ENCODE measurements around the gene DSE.

DSE gene

DNA sequence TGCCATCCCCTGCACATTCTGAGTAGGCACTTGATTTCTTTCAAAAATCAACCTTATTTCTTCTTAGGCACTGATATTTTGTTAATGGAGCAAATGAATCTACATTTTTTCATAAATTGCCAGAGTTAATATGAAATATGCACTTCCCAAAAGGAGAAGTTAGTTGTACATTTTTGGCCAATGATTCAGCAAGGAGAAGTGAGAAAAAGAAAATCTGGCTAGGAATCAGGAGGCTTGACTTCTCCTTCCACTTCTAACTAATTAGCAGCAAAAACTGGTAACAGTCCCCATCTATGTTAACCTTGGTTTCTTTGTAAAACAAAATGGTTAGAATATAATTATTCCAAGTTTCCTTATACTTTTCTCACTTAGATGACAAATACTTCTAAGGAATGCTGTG, 7.0 kb upstream of the DSE start:
- no peak for DNase-seq

DNA sequence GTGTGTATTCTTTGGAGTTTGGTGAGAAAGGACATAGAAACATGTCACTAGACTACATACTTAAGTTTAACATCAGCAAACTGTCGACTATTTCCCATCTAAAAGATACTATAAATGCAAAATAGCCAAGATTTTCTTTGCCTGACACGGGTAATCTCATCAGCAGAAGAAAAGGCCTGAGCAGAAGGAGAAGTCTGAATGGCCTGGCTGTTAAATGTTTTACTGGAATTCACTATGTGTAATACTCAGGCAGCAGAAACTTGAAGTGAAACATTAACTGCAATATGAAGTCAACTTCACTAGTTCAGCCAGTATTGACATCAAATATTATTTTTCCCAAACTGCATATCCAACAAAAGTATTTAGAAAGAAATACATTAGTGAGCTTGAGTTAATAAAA, 6.4 kb upstream of the DSE start:
- DNase-seq = no peak

DNA sequence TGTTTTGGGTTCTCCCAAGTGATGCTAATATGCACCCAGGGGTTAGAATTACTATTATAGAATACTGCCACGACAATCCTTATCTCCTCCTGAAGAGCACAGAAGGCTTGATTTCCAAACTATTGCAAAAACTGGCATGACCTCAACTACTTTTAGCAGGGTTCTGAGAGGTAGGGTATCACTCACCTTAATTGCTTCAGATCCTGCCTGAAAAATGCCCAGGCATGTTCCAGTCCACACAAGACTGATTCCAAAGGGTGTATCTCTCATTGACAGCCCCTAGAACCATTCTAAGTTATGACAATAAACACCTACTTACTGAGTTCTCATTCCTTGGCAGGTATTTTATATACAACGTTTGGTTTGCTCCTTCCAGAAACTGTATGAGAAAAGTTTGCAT, 5.0 kb upstream of the DSE start:
- no peak for DNase-seq

DNA sequence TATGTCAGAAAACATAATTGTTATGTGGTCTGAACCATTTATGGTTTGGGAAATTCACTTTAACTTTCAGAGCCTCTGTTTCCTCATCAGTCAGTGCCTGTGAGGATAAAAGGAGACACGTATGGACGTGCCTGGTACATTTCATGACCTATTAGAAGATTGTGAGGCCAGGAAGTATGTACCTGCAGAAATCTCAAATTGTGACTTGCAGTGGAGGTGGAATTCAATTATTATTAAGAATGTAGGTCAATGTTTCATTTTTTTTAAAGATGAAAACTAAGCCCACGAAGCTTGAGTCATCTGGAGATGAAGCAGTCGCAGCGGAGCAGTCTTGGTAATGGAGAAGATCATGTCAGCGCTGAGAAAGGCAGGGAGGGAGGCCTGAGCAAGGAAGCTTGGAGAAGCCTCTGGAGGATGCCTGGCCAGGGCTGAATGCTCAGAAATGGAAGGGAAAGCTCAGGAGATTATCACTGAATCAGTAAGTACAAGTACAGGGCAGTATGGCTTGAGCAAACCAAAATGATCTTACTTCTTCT, 3.9 kb upstream of the DSE start:
- DNase-seq = no peak

DNA sequence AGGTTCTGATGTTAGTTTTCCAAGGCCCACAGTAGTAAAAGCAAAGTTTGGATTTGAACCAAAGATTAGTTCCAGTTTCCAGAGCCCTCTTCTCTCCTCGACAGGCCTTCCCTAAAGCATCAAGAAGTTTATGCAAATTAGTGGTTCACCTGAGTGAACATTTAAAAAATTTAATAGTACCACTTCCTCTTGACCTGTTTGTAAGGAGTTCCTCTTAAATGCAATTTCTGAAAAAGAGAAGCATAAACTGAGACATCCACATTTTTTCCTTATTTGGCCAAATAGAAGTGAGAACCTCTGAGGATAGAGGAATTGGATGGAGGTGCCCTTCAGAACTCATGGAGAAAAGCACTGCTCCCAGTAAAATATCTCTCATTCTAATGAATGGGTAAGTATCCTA, 1.2 kb upstream of the DSE start:
- no peak for DNase-seq

DNA sequence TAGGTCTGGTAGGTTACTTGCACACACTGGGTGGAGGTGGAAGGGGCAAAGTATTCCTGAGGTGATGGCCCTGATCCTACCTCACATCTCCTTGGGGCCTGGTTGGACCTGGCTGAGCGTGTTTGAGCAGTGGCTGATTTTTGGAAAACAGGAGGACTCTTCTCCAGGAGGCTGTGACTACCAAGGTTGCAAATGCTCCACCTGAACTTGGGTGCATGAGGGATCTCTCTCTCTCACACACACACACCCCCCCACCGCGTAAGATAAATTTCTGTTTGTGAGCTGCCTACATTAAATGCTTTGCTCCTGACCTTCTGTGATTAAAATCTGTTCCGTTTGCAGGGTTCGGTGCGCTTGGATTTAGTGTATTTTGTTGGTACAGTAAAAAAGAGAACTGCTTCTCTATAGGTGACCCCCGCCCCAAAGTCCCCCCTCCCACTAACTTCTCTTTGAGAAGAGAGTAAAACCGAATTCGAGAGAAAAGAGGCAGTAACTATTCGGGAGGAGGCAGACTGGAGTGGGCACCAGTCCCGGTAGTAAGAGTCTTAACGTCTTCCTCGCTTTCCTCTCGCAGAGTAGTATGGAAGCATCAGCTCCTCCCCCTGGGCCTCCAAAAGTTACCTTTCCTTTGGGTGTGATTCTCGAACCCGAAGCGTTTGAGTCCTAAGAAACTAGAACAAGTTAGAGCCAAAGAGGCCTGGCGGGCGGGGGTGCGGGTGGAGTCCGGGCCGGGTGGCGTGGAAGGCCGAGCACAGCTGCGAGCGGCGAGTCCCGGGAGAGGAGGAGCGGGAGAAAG, 585 bp upstream of the DSE start:
- DNase-seq = peak in 1 of 2 donors; percentile 56

DNA sequence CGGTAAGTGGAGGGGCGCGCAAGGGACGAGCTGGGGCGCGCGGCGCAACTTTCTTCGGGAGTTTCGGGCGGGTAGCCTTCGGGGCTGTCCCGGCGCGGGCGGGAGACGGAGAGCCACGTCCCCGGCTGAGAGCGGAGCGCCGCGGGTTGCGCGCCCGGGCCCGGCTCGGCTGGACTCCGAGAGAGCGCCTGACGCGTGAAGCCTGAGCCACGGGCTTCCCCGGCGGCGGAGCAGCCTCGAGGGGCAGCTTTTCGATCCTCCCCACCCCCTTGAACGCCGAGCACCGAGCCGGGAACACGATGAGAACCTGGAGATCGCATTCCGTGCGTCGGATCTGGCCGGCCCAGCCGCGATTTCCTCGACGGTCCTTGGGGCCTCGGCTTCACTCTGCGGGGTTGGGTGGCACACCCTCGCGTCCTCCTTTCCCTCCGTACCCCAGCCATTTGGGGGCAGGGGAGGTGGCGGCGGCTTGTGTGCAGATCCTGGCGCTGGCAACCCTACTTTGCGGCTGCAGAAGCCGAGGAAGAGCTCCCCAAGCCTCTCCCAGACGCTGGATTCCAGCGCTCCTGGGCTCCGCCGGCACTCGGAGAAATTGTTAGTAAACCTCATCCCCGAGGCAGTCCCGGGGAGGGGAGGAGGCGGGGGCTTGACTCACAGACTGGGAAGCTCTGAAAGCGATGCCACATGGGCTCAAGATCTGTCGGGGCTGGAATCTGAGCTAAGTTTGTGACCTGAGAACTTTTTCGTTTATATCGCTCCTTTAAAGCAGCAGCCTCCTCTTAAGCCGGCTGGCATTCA, 572 bp downstream of the DSE start:
- peak; percentile 17 to 49 for DNase-seq

DNA sequence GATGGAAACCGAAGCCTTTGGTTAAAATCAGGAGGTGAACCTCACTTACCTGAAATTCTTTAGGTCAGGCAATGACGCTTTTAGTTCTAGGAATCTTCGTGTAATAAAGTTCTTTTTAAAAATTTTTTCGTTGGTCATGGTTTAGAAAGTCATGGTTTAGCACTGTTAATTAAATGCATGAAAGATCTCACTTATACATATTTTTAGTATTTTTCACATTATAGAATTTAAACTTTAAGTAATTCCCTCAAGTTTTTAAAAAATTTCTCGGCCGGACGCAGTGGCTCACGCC, 1.1 kb downstream of the DSE start:
- DNase-seq = no peak

DNA sequence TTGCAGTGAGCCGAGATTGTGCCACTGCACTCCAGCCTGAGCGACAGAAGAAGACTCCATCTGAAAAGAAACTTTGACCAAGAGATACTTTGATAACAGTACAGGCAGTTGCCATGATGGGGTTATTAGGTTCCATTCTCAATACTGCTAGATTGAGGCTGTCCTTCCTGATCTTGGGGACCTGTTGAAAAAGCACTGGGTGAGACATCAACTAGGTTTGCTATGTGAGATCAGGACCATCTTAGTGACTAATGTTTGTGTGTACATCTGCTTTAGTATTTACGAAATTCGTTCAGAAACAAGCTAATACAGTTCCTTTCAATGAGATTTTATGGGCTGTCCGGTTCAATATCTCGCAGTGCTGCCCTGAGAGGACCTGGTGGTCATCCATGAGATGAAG, 2.6 kb downstream of the DSE start:
- no peak for DNase-seq

DNA sequence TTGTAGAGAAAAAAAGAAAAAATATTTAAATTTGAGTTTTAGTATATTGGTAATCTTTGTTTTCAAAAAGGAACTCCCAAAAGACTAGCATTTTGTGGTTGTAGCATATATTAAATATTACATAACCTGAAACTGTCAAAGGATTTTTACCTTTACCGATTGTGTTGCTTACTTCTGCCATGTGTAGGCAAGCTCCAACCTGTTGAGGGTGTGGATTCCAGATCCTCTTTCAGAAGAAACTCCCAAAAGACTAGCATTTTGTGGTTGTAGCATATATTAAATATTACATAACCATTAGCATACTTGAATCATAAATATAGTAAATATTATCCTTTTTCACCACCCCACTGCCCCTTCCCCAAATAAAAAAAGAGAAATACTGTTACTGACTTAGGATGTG, 3.2 kb downstream of the DSE start:
- no peak for DNase-seq

DNA sequence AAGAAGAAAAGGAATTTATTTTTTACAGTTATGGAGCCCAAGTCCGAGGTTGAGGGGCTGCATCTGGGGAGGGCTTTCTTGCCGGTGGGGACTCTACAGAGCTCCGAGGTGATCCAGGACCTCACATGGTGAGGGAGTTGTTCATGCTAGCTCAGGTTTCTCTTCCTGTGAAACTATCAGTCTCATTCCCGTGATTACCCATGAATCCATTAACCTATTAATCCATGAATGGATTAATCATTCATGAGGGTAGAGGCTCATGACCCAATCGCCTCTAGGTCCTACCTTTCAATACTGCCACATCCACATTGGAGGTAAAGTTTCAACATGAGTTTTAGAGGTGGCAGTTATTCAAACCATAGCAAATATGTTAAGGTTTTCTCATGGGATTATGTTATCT, 3.8 kb downstream of the DSE start:
- no peak for DNase-seq

DNA sequence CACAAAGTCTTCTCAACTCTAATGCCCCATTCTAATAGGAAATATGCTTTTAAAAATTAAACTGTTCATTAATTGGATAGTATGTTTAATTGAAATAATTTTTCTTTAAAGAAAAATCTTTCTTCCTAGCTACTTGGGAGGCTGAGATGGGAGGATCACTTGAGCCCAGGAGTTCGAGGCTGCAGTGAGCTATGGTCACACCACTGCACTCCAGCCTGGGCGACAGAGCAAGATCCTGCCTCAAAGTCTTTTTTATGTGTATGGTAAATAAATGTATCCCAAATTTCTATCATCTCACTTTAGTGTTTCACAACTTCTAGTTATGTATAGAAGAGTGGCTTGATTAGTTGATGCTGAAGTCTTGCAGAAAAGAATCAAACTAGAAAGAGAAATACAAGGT, 4.5 kb downstream of the DSE start:
- no peak for DNase-seq

DNA sequence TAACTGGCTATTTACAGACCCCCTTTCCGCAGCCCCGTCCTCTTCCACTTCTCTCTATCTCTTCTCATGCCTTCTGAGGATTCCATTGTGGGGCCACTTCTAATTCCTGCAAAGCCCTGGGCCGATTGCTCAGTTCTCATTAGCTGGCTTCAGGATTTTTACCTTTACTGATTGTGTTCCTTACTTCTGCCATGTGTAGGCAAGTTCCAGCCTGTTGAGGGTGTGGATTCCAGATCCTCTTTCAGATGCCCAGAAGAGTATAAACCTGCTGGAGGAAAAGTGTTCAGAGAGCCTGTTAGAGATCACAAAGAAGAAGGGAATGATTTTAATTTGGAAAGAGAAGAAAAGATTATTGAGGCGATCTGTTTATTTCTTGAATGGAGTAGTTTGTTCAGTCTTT, 5.4 kb downstream of the DSE start:
- DNase-seq = no peak

DNA sequence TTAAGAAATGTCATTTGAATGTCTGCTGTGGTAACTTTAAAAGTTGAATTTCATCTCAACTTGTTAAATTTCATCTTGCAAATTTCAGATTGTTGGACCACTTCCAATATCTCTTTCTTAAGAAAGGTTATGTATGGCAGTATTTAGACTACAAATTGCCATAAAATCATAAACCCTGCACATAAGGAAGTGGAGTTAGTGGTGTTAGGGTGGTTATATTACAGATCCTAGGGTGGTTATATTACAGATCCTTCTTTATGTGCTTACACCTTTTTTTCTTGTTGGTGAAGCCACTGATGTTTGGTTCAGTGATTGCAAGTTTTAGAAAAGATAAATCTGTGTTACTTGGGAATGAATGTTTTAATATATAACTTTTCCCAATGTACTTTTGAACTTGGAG, 9.0 kb downstream of the DSE start:
- DNase-seq = no peak

DNA sequence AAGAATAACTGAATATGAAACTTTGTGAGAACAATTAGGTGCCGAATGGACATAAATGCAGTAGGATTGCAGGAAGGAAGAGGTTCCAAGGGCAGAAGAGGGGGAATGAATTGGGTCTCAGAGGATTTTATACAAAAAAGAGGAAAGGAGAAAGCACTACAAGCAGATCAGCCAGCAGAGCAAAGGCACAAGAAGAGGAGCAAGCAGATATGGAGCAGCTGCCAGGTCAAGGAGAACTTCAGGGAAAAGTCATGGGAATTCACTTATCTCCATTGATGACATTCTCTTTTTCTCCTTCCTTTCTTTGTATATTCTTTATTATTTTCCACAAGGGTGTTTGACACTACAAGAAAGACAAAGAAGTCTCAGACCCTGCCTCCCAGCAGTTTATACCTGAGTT, 9.6 kb downstream of the DSE start:
- DNase-seq = no peak

DNA sequence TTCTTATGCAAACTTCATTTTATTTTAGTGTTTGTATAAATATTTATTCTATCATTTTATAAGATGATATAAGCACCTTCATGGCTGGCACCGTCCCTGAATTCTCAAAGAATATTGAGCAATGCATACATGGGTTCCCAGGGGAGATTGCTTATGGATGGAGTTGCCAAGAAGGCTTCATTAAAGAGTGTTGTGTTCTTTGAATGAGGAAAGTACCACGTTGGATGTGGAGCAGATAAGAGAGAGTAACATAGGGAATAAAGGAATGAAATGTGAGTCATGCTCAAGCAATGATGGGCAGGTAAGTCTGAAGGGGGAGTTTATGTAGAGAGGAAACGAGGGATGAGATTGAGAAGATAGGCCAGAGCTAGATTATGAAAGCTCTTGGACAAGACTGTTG, 10.3 kb downstream of the DSE start:
- no peak for DNase-seq

DNA sequence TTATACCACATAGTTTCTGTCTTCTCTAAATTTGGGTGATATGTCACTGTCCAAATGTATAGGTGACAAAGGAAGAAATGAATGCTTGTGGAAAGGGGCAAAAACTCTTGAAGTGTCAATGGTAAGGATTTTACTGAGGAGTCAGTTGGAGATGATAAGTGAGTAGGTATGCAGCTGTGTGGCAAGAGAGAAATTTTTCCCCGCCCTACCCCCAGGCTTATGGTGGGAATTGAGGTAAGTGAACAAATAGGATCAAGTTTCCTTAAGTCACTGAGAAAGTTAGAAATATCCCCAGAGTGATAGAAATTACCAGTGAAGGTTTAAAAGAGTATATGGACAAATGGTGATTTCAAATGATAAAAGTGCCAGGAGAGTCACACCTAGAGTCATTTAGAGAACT, 11.8 kb downstream of the DSE start:
- DNase-seq = no peak

DNA sequence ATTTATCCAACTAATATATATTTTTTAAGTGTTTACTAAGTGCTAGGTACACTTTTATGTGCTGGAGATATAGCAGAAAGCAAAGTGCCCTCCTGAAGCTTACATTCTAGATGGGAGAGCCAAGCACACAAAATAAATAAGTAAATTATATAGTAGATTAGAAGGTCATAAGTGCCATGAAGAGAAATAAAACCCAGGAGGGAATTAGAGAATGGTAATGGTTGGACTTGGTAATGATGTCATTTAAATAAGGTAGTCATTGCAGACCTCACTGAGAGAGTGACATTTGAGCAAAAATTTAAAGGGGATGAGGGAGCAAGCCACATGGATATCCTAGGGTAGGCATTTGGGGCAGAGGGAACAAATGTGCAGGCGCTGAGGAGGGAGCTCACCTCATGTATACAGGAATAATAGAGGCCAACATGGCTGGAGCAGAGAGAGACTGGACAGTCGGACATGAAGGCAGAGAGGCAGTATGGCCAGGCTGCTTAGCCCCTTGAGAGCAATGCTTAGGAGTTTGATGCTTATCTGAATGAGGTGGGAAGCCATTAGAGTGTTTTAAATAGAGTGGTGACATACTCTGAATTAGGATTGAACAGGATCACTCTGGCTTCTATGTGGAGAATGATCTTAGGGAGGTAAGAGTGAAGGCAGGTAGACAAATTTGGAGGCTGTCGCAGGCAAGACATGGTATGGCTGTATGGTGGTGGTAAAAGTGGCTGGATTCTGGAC, 14.1 kb downstream of the DSE start:
- no peak for DNase-seq

DNA sequence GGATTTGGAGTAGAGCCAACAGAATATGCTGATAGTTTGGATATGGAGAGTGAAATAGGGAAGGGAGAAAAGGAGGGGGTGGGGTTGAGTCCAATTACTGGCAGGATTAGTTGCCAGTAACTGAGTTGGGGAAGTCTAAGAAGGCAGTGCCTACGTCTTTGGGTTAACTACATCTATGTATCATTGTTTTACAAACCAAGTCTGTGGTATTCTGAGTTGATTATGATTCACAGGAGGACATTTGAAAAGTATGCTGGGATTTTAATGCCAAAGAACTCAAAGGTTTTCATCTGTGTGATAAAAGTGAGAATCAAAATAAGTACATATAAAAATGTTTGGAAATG, 14.7 kb downstream of the DSE start:
- DNase-seq = no peak

DNA sequence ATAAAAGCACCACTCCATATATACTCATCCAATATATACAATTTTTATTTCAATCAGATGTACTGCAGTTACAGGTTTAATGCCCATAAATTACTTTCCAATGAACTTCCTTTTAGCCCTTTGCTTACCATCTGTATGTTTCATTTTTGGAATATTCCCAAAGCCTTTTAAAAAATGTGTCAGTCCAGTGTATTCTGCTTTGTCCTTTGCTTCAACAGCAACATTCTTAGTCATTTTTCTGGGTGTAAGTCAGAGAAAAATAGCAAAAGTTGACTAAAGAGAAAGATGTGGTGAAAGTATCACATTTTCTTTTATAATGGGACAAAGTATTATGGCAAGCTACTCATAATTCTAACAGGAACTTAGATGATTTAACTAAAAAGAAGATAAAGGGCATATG, 15.2 kb downstream of the DSE start:
- DNase-seq = no peak

DNA sequence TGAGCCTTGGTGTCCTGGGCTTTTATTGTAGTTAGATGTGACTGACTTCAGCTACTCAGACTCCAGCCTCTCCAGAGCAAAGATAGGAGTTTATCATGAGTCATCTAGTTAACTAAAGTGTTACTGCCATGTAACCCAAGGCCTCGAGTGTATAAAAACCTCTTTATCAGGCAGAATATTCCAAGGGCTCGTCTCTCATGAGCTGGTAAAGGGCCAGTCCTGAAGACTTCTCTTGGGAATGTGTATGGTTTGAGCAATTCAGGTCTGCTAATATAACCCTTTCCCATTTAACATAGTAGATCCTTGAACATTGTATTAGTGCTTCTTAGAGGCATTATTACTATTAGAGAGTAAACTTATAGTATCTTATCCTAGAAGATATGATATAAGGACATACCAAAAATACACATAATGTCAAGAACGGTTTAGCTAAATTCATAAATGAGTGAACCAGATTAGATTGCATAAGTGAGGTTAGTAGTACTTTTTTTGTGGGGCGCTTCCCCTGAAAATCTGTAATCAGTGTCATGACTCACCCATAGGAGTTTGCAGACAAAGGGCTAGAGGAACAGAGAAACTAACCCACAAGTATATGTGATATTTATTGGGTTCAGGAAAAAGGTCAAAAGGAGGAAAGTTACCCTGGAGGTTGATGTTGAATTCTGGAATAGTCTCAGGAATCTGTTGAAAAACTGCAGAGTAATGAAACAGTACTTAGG, 16.0 kb downstream of the DSE start:
- DNase-seq = no peak

DNA sequence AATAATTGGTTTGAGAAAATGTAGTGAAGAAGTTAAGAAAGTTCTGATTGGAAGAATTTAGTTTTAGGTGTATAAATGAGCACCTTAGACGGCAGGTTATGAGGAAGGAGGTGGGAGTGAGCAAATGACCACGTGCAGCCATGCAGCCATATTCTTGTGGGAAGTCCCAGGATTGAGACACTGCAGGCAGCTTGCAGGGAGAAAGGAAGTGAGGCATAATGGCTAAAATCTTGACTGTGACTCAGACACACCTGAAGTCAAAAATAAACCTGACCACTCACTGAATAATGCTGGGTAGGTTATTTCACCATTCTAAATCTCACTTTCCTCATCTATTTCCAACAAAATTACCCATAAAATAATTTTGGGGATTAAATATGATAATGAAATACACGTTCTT, 16.6 kb downstream of the DSE start:
- DNase-seq = no peak

DNA sequence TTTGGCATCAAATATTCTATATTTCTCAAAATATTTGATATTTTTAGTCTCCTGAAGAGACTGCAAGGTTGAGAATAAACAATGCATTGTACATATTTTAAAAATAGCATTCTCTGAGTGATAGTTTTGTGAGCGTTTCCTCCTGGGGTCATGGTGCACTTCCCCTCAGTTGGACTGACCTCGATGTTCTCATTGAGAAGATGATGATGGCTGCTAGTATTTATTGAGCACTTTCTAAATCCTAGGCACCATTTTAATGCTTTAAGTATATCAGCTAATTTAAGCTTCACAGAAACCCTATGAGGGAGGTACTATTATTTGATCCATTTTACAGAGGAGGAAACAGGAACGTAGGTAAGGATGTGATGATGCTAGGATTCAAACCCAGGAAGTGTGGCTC, 18.2 kb downstream of the DSE start:
- DNase-seq = no peak
